Measurements from ENCODE around the gene GNAS.

DNA sequence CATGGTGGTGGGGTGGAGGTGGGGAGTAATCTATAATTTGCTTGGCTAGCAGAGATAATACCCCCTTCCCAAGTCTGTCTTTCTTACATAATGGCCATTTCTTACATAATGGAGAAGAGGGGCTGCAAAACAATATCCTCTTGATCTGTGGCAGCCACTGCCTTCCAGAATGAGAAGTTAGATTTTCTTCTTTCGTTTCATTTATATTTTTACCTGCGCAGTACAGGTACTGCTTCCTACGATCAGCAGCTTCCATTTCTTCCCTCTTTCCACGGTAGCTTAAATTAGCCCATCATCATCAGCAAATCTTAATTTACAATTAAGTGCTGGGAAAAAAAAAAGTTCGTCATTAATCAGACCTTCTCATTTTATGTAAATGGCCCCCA lies 30.2 kb downstream of the GNAS start:
- TF ChIP-seq, protein P1, sequence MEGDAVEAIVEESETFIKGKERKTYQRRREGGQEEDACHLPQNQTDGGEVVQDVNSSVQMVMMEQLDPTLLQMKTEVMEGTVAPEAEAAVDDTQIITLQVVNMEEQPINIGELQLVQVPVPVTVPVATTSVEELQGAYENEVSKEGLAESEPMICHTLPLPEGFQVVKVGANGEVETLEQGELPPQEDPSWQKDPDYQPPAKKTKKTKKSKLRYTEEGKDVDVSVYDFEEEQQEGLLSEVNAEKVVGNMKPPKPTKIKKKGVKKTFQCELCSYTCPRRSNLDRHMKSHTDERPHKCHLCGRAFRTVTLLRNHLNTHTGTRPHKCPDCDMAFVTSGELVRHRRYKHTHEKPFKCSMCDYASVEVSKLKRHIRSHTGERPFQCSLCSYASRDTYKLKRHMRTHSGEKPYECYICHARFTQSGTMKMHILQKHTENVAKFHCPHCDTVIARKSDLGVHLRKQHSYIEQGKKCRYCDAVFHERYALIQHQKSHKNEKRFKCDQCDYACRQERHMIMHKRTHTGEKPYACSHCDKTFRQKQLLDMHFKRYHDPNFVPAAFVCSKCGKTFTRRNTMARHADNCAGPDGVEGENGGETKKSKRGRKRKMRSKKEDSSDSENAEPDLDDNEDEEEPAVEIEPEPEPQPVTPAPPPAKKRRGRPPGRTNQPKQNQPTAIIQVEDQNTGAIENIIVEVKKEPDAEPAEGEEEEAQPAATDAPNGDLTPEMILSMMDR (IDR thresholded peaks at IDR 0.05) = no peak
- TF ChIP-seq POLR2A (IDR thresholded peaks at IDR 0.05) (no peak), EP300 (IDR thresholded peaks at IDR 0.05) (no peak)
